Neural cell (in vitro differentiated cells): ENCODE measurements around the gene PFN3. TPM values are rescaled to one million over a fixed set of nuclear protein-coding genes. Genes with fewer than 3 reads are reported as not detected.
A peak's percentile ranks its signal among the peaks of the same experiment; 100 is the strongest.

Source experiments
- H2AFZ ChIP-seq: fragments of 200-600, 300-800 bp; sonication (generic), shearing (Covaris generic); 2 replicates; pipeline ENCODE4 v1.6.0; 2014; ENCODE audit warnings: low read depth, mild to moderate bottlenecking, antibody characterized with exemption, low read length, moderate library complexity
- H3F3A ChIP-seq: fragments of 200-600 bp; shearing (Covaris generic); 2 replicates; pipeline ENCODE4 v1.6.1; 2016; ENCODE audit warnings: mild to moderate bottlenecking, moderate library complexity, mixed read lengths, antibody characterized with exemption, low read length; ENCODE audit not compliant: insufficient read depth, poor library complexity, severe bottlenecking
- H3K27ac ChIP-seq: fragments of 200-600, 300-800 bp; sonication (generic), shearing (Covaris generic); 2 replicates; pipeline ENCODE4 v1.5.1; 2014; ENCODE audit warnings: mild to moderate bottlenecking, low read length, moderate library complexity
- H3K27me3 ChIP-seq: fragments of 300-800, 200-600 bp; sonication (generic), shearing (Covaris generic); 2 replicates; pipeline ENCODE4 v1.6.0; 2014; ENCODE audit warnings: mild to moderate bottlenecking, low read depth, low read length, moderate library complexity; ENCODE audit not compliant: insufficient read depth
- H3K36me3 ChIP-seq: fragments of 300-800, 200-600 bp; sonication (generic), shearing (Covaris generic); 2 replicates; pipeline ENCODE4 v1.5.1; 2014; ENCODE audit warnings: mild to moderate bottlenecking, antibody characterized with exemption, low read length, moderate library complexity; ENCODE audit not compliant: insufficient read depth
- H3K4me2 ChIP-seq: fragments of 300-800, 200-600 bp; sonication (generic), shearing (Covaris generic); 2 replicates; pipeline ENCODE4 v1.6.0; 2014; ENCODE audit warnings: mild to moderate bottlenecking, low read length
- H3K4me3 ChIP-seq: fragments of 300-800, 200-600 bp; sonication (generic), shearing (Covaris generic); 2 replicates; pipeline ENCODE4 v1.5.1; 2014; ENCODE audit warnings: mild to moderate bottlenecking, low read length, moderate library complexity
- H3K79me2 ChIP-seq: fragments of 200-600 bp; shearing (Covaris generic); replicated peaks from 2 replicates; pipeline ENCODE4 v1.6.0; 2014; ENCODE audit warnings: mild to moderate bottlenecking, low read length, moderate library complexity; ENCODE audit not compliant: insufficient read depth
- H3K9ac ChIP-seq: fragments of 300-800, 200-600 bp; sonication (generic), shearing (Covaris generic); 2 replicates; pipeline ENCODE4 v1.6.1; 2016; ENCODE audit warnings: mild to moderate bottlenecking, low read length, mixed read lengths
- H3K9me2 ChIP-seq: fragments of 200-600 bp; shearing (Covaris generic); 2 replicates; pipeline ENCODE4 v1.6.1; 2016; ENCODE audit warnings: mild to moderate bottlenecking, low read length, mixed read lengths; ENCODE audit not compliant: insufficient read depth
- H3K9me3 ChIP-seq: fragments of 200-600, 300-800 bp; sonication (generic), shearing (Covaris generic); 2 replicates; pipeline ENCODE4 v1.6.1; 2016; ENCODE audit warnings: mild to moderate bottlenecking, mixed run types, low read length, moderate library complexity, mixed read lengths
- H4K20me1 ChIP-seq: fragments of 200-600 bp; shearing (Covaris generic); 2 replicates; pipeline ENCODE4 v1.6.1; 2016; ENCODE audit warnings: mild to moderate bottlenecking, mixed run types; ENCODE audit not compliant: insufficient read depth
- EP300 ChIP-seq: fragments of 450-650 bp; conservative IDR thresholded peaks from 2 replicates; pipeline ENCODE4 v1.6.1; 2014; ENCODE audit warnings: antibody characterized with exemption, mild to moderate bottlenecking, moderate library complexity; ENCODE audit not compliant: poor library complexity, severe bottlenecking
- EZH2 ChIP-seq: fragments of 200-600, 300-800 bp; shearing (Covaris generic), sonication (generic); IDR thresholded peaks from 2 replicates; pipeline ENCODE4 v1.6.1; 2014; ENCODE audit warnings: antibody characterized with exemption, low read length, borderline replicate concordance, mild to moderate bottlenecking; ENCODE audit not compliant: insufficient read depth, poor library complexity, severe bottlenecking
- MXI1 ChIP-seq: fragments of 450-650 bp; conservative IDR thresholded peaks from 2 replicates; pipeline ENCODE4 v1.6.1; 2014; ENCODE audit warnings: antibody characterized with exemption, mild to moderate bottlenecking; ENCODE audit not compliant: poor library complexity, severe bottlenecking
- POLR2AphosphoS5 ChIP-seq: IDR thresholded peaks from 2 replicates; pipeline ENCODE4 v1.6.1; 2012
- RAD21 ChIP-seq: fragments of 450-650 bp; conservative IDR thresholded peaks from 2 replicates; pipeline ENCODE4 v1.6.1; 2014; ENCODE audit warnings: antibody characterized with exemption, mild to moderate bottlenecking, moderate library complexity
- SMC3 ChIP-seq: fragments of 450-650 bp; conservative IDR thresholded peaks from 2 replicates; pipeline ENCODE4 v1.6.1; 2014; ENCODE audit warnings: antibody characterized with exemption, mild to moderate bottlenecking, moderate library complexity; ENCODE audit not compliant: poor library complexity
- TAF1 ChIP-seq: IDR thresholded peaks from 2 replicates; pipeline ENCODE4 v1.6.1; 2012; ENCODE audit warnings: low read depth
- polyA plus RNA-seq: library from polyadenylated mRNA; depleted of rRNA; stranded (reverse); fragments of >200 nt; gene quantifications from 2 replicates; pipeline ENCODE4 v1.2.3, GENCODE V29; 2014
- TF ChIP-seq, protein P1 (sequence below): IDR thresholded peaks from 2 replicates; pipeline ENCODE4 v1.6.1; 2012; ENCODE audit warnings: borderline replicate concordance
- TF ChIP-seq, protein P2 (sequence below): fragments of 450-650 bp; IDR thresholded peaks from 2 replicates; pipeline ENCODE4 v1.5.1; 2014; ENCODE audit warnings: antibody characterized with exemption, mild to moderate bottlenecking, moderate library complexity; ENCODE audit not compliant: poor library complexity, severe bottlenecking

PFN3 gene
- polyA plus RNA-seq, 1 donor from 2014 or later = not detected

DNA sequence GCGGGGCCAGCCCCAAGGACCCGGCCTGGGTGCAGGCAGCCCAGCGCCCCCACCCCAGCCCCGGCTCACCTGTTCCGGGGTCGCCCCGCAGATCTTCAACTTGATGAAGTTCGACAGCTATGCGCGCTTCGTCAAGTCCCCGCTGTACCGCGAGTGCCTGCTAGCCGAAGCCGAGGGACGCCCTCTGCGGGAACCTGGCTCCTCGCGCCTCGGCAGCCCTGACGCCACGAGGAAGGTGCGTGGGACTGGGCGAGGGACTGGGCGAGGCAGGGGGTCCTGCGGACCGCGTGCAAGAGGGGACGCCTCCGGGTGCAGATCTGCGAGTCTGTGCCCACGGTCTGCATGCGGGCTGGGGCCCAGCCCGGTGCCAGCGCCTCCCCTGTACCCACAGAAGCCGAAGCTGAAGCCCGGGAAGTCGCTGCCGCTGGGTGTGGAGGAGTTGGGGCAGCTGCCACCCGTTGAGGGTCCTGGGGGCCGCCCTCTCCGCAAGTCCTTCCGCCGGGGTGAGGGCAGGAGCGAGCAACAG lies 33.1 kb downstream of the PFN3 start:
- Histone ChIP-seq H3K79me2 (no peaks in the 10 kb centered on the region), H3K36me3 (no peaks in the 10 kb centered on the region), H3K4me3 (peak overlapping the region; percentile 48), H3K27me3 (peaks cover 8% of the 10 kb centered on the region), H3F3A (no peaks in the 10 kb centered on the region), H3K9me2 (no peaks in the 10 kb centered on the region), H3K9me3 (no peaks in the 10 kb centered on the region), H3K9ac (no peak overlapping the region), H3K27ac (no peak overlapping the region), H4K20me1 (no peaks in the 10 kb centered on the region), H3K4me2 (no peak overlapping the region), H2AFZ (no peak overlapping the region)
- TF ChIP-seq EZH2 = no peak
- no peak for TF ChIP-seq EP300
- TF ChIP-seq SMC3 = no peak
- TF ChIP-seq, protein P1, sequence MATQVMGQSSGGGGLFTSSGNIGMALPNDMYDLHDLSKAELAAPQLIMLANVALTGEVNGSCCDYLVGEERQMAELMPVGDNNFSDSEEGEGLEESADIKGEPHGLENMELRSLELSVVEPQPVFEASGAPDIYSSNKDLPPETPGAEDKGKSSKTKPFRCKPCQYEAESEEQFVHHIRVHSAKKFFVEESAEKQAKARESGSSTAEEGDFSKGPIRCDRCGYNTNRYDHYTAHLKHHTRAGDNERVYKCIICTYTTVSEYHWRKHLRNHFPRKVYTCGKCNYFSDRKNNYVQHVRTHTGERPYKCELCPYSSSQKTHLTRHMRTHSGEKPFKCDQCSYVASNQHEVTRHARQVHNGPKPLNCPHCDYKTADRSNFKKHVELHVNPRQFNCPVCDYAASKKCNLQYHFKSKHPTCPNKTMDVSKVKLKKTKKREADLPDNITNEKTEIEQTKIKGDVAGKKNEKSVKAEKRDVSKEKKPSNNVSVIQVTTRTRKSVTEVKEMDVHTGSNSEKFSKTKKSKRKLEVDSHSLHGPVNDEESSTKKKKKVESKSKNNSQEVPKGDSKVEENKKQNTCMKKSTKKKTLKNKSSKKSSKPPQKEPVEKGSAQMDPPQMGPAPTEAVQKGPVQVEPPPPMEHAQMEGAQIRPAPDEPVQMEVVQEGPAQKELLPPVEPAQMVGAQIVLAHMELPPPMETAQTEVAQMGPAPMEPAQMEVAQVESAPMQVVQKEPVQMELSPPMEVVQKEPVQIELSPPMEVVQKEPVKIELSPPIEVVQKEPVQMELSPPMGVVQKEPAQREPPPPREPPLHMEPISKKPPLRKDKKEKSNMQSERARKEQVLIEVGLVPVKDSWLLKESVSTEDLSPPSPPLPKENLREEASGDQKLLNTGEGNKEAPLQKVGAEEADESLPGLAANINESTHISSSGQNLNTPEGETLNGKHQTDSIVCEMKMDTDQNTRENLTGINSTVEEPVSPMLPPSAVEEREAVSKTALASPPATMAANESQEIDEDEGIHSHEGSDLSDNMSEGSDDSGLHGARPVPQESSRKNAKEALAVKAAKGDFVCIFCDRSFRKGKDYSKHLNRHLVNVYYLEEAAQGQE = no peak
- TF ChIP-seq TAF1 = no peak
- TF ChIP-seq, protein P2, sequence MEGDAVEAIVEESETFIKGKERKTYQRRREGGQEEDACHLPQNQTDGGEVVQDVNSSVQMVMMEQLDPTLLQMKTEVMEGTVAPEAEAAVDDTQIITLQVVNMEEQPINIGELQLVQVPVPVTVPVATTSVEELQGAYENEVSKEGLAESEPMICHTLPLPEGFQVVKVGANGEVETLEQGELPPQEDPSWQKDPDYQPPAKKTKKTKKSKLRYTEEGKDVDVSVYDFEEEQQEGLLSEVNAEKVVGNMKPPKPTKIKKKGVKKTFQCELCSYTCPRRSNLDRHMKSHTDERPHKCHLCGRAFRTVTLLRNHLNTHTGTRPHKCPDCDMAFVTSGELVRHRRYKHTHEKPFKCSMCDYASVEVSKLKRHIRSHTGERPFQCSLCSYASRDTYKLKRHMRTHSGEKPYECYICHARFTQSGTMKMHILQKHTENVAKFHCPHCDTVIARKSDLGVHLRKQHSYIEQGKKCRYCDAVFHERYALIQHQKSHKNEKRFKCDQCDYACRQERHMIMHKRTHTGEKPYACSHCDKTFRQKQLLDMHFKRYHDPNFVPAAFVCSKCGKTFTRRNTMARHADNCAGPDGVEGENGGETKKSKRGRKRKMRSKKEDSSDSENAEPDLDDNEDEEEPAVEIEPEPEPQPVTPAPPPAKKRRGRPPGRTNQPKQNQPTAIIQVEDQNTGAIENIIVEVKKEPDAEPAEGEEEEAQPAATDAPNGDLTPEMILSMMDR = no peak
- no peak for TF ChIP-seq RAD21
- no peak for TF ChIP-seq MXI1
- TF ChIP-seq POLR2AphosphoS5 = no peak

DNA sequence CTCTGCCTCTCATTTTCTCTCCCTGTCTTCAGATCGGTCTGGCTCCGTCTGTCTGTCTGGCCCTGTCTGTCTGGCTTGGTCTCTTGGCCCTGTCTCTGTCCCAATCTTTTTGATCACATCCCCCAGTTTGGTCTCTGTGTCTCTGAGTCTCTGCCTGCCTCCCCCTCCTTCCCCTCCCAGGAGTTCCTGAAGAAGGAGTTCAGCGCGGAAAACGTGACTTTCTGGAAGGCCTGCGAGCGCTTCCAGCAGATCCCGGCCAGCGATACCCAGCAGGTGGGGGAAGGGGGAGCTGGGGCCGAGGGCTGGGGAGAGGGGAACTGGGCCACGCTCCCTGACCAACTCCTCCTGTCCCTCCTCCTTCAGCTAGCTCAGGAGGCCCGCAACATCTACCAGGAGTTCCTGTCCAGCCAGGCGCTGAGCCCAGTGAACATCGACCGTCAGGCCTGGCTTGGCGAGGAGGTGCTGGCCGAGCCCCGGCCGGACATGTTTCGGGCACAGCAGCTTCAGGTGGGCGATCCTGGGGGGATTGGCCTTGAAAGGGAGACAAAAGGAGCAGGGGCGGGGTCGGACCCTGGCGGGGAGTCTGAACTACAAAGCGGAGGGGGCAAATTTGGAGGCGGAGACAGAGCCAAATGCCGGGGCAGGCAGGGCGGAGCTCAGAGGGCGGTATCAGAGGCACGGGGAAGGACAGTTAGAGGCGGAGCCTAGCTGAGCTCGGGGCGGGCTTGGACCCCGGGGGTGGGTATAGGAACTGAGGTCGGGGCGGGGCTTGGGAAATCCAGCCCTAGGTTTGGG lies 33.7 kb downstream of the PFN3 start:
- H4K20me1 ChIP-seq = no peaks in the 10 kb centered on the region
- H3K27me3 ChIP-seq = peaks cover 8% of the 10 kb centered on the region
- TF ChIP-seq MXI1 = no peak
- H3K36me3 ChIP-seq = no peaks in the 10 kb centered on the region
- no peak overlapping the region for H3K9ac ChIP-seq
- H3F3A ChIP-seq = no peaks in the 10 kb centered on the region
- H3K9me2 ChIP-seq = no peaks in the 10 kb centered on the region
- no peak overlapping the region for H3K4me2 ChIP-seq
- H3K79me2 ChIP-seq = no peaks in the 10 kb centered on the region
- no peaks in the 10 kb centered on the region for H3K9me3 ChIP-seq
- H3K4me3 ChIP-seq = peak overlapping the region; percentile 48
- H3K27ac ChIP-seq = no peak overlapping the region
- no peak overlapping the region for H2AFZ ChIP-seq
